Measurements from ENCODE around the gene NKPD1. TPM values are rescaled to one million over a fixed set of nuclear protein-coding genes. Genes with fewer than 3 reads are reported as not detected.
A peak's percentile ranks its signal among the peaks of the same experiment; 100 is the strongest.

NKPD1 gene
- total RNA-seq, 1 experiment from 2014 or later, result 2.4 TPM

GRCh38 chr19:45128146-45128545 lies 32.6 kb downstream of the NKPD1 start:
- Histone ChIP-seq H3K4me1 (peaks cover 4% of the 10 kb centered on the region), H3K4me3 (ENCODE audit: low read depth, low read length) (no peak overlapping the region), H3K27me3 (replicated peaks; ENCODE audit: control insufficient read depth, insufficient read depth, low read length) (no peaks in the 10 kb centered on the region), H3K9me3 (no peaks in the 10 kb centered on the region), H3K36me3 (ENCODE audit: control insufficient read depth, insufficient read depth, low read length) (no peaks in the 10 kb centered on the region)
- no TSS peak for BruUV-seq (replicated peaks)
- intact Hi-C loops (cut with micrococcal nuclease; ENCODE audit: unreplicated experiment), result loop anchor here (5.0 kb wide), 1 partner anchor 36 kb away; the partner anchor contains the start of gene PPP1R37
- TF ChIP-seq CTCF (IDR thresholded peaks at IDR 0.05; ENCODE audit: insufficient read depth in 1 of 2, low read depth in 1 of 2, low read length in 1 of 2, severe bottlenecking in 1 of 2, unreplicated experiment in 1 of 2), result no peak
- Mint-ChIP-seq H3K4me1 (ENCODE audit: low read depth, unreplicated experiment) (peaks cover 10% of the 10 kb centered on the region), H3K27me3 (ENCODE audit: insufficient read depth, unreplicated experiment) (no peaks in the 10 kb centered on the region), H3K27ac (ENCODE audit: unreplicated experiment) (no peak overlapping the region), H3K9me3 (ENCODE audit: unreplicated experiment) (no peaks in the 10 kb centered on the region), H3K36me3 (ENCODE audit: insufficient read depth, unreplicated experiment) (peaks cover 16% of the 10 kb centered on the region), H3K4me3 (ENCODE audit: unreplicated experiment) (no peak overlapping the region)
- POLR2A ChIA-PET, result no interaction called here
- no peak for DNase-seq
- CTCF ChIA-PET, result no interaction called here

GRCh38 chr19:45126654-45127053 lies 34.1 kb downstream of the NKPD1 start:
- no peaks in the 10 kb centered on the region for H3K36me3 ChIP-seq (ENCODE audit: control insufficient read depth, insufficient read depth, low read length)
- H3K9me3 ChIP-seq, result no peaks in the 10 kb centered on the region
- peaks cover 20% of the 10 kb centered on the region for H3K36me3 Mint-ChIP-seq (ENCODE audit: insufficient read depth, unreplicated experiment)
- ChIA-PET CTCF (interaction anchor here (1.0 kb wide), 1 partner anchor 23 kb away, joined by 5 read pairs; no protein-coding TSS in a partner anchor), POLR2A (no interaction called here)
- H3K27me3 ChIP-seq (replicated peaks; ENCODE audit: control insufficient read depth, insufficient read depth, low read length), result no peaks in the 10 kb centered on the region
- no peak for DNase-seq
- no TSS peak for BruUV-seq (replicated peaks)
- no peak for TF ChIP-seq CTCF (IDR thresholded peaks at IDR 0.05; ENCODE audit: insufficient read depth in 1 of 2, low read depth in 1 of 2, low read length in 1 of 2, severe bottlenecking in 1 of 2, unreplicated experiment in 1 of 2)
- no peak overlapping the region for H3K27ac Mint-ChIP-seq (ENCODE audit: unreplicated experiment)
- H3K9me3 Mint-ChIP-seq (ENCODE audit: unreplicated experiment), result no peaks in the 10 kb centered on the region
- H3K27me3 Mint-ChIP-seq (ENCODE audit: insufficient read depth, unreplicated experiment), result no peaks in the 10 kb centered on the region
- H3K4me1 Mint-ChIP-seq (ENCODE audit: low read depth, unreplicated experiment), result peaks cover 24% of the 10 kb centered on the region
- intact Hi-C loops (cut with micrococcal nuclease; ENCODE audit: unreplicated experiment), result loop anchor here (1.0 to 5.0 kb wide), 2 partner anchors 34 to 109 kb away; partner anchors contain the start of gene PPP1R37
- H3K4me3 ChIP-seq (ENCODE audit: low read depth, low read length), result no peak overlapping the region
- no peak overlapping the region for H3K4me3 Mint-ChIP-seq (ENCODE audit: unreplicated experiment)
- peaks cover 12% of the 10 kb centered on the region for H3K4me1 ChIP-seq

GRCh38 chr19:45125975-45126493 lies 34.7 kb downstream of the NKPD1 start:
- Mint-ChIP-seq H3K4me3 (ENCODE audit: unreplicated experiment) (no peak overlapping the region), H3K27me3 (ENCODE audit: insufficient read depth, unreplicated experiment) (no peaks in the 10 kb centered on the region), H3K4me1 (ENCODE audit: low read depth, unreplicated experiment) (peaks cover 30% of the 10 kb centered on the region), H3K27ac (ENCODE audit: unreplicated experiment) (peak overlapping the region; percentile 17), H3K9me3 (ENCODE audit: unreplicated experiment) (no peaks in the 10 kb centered on the region), H3K36me3 (ENCODE audit: insufficient read depth, unreplicated experiment) (peaks cover 24% of the 10 kb centered on the region)
- BruUV-seq (replicated peaks), result no TSS peak
- ChIA-PET POLR2A (no interaction called here), CTCF (interaction anchor here (0.6 to 1.0 kb wide), 2 partner anchors 23 to 95 kb away, joined by 4 to 5 read pairs; no protein-coding TSS in a partner anchor)
- Histone ChIP-seq H3K4me1 (peaks cover 12% of the 10 kb centered on the region), H3K27me3 (replicated peaks; ENCODE audit: control insufficient read depth, insufficient read depth, low read length) (no peaks in the 10 kb centered on the region), H3K9me3 (no peaks in the 10 kb centered on the region), H3K36me3 (ENCODE audit: control insufficient read depth, insufficient read depth, low read length) (no peaks in the 10 kb centered on the region), H3K4me3 (ENCODE audit: low read depth, low read length) (no peak overlapping the region)
- peak; percentile 65 to 82 for TF ChIP-seq CTCF (IDR thresholded peaks at IDR 0.05; ENCODE audit: insufficient read depth in 1 of 2, low read depth in 1 of 2, low read length in 1 of 2, severe bottlenecking in 1 of 2, unreplicated experiment in 1 of 2)
- DNase-seq, result peak; percentile 76 to 84
- intact Hi-C loops (cut with micrococcal nuclease; ENCODE audit: unreplicated experiment), result loop anchor here (1.0 to 5.0 kb wide), 3 partner anchors 15 to 109 kb away; partner anchors contain the start of gene PPP1R37

Measured in Caco-2 (cell line).